Epithelial cell of prostate (primary cell): Measurements from ENCODE around the gene SRPK2.
A peak's percentile ranks its signal among the peaks of the same experiment; 100 is the strongest.
"Not testable (repeated sequence)": the region's sequence is repeated elsewhere in the genome, so short reads cannot be mapped to it uniquely, and the experiment has no call there.

Experiments used
- DNase-seq: peaks from one replicate; pipeline ENCODE4 v3.0.0-alpha.2; 2011; ENCODE audit warnings: low read depth, low spot score
- H3K27ac ChIP-seq: fragments of 450-650 bp; 2 replicates; pipeline ENCODE4 v1.5.1; 2017; ENCODE audit warnings: mild to moderate bottlenecking

Gene SRPK2

DNA sequence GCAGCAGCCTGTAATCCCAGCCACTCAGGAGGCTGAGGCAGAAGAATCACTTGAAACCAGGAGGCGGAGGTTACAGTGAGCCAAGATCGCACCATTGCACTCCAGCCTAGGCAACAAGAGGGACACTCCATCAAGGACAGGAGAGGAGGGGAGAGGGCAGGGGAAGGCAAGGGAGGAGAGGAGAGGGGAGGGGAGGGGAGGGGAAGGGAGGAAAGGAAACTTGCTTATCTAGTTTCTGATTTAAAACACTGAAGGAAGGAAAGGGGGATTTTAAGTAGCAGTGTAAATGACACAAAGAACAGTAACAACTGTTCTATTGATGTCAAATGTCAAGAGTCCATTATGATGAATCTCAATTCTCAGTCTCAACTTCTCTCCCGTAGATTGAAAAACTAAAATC is 43.7 kb downstream of the SRPK2 start:
- no peak for DNase-seq
- H3K27ac ChIP-seq: no peak overlapping the region

DNA sequence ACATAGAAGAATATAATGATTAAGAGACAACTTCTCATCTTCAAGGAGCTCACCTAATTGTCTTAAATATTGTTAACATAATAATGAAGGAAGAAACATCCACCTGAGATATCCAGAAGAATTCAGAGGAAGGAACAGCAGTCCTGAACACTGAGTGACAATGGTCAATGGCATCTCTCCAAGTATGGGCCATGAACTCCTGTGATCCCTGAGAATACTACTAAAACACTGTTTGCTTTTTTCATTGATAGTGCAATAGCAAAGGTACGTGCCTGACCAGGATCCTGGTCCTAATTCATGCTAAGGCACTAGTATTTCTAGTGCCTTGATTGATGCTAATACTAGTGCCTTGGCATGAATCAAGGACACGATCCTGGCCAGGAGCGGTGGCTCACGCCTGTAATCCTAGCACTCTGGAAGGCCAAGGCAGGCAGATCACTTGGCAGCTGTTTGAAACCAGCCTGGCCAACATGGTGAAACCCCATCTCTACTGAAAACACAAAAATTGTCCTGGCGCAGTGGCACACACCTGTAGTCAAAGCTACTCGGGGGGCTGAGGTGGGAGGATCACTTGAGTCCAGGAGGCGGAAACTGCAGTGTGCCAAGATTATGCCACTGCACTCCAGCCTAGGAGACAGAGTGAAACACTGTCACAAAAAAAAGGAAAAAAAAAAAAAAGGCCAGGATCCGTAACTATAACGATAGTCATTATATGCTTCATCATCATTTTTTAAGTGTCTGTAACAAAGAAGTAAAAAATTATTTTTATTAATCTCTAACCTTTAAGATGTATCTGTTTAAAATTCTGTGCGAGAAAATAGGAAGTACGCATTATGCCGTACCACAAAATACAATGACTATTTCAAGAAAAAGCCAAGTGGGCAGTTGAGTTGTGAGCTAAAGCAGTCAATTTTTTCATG is 49.1 kb downstream of the SRPK2 start:
- no peak overlapping the region for H3K27ac ChIP-seq
- no peak for DNase-seq

DNA sequence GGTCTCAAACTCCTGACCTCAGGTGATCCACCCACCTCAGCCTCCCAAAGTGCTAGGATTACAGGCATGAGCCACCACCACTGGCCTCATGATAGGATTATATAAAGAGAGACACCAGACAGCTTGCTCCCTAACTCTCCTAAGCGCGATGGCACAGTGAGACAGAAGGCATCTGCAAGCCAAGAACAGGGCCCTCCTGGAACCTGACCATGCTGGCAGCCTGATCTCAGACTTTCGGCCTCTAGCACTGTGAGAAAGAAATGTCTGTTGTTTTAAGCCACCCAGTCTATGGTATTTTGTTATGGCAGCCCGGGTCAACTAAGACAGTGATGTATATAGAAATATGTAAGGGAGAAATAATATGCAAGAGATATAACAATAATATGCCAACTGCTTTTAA is 51.2 kb downstream of the SRPK2 start:
- no peak for DNase-seq
- H3K27ac ChIP-seq: no peak overlapping the region

DNA sequence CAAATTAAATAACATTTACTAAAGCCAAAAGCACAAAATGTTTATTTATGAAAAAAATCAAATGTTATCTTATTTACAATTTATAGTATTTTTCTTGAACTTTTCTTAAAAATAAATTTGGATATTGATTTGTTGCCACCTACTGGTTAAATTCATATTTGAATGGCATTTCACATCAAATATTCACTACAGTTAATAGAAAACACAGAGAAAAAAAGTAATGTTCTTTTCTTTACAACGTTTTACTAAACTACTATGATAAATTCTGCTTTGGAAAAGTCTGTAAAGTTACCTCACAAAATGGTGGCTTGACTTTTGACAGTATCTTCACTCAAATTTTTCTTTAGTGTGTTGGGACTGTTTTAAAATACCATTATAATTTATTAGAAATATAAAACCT is 52.7 kb downstream of the SRPK2 start:
- no peak for DNase-seq
- no peak overlapping the region for H3K27ac ChIP-seq

DNA sequence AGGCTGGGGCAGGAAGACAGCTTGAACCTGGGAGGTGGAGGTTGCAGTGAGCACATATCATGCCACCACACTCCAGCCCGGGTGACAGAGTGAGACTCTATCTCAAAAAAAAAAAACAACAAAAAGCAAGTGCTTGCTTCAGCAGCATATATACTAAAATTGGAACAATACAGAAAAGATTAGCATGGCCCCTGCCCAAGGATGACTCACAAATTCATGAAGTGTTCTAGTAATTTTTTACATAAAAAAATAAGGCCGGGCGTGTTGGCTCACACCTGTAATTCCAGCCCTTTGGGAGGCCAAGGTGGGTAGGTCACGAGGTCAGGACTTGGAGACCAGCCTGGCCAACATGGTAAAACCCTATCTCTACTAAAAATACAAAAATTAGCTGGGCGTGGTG is 56.1 kb downstream of the SRPK2 start:
- DNase-seq, H3K27ac ChIP-seq: not testable (repeated sequence)

DNA sequence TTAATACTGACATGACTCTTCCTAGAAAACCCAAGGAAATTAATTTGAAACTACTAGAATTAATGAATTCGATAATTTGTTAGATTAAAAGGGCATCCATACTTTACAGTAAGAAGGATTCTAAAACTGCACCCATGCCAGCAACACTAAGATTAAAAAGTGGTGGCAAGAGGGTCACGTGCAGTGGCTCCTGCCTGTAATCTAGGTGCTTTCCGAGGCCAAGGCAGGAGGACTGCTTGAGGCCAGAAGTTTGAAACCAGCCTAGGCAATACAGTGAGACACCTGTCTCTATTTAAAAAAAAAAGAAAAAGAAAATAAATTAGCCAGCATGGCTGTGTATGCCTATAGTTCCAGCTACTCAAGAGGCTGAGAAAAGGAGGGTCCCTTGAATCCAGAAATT is 58.2 kb downstream of the SRPK2 start:
- H3K27ac ChIP-seq: no peak overlapping the region
- no peak for DNase-seq

DNA sequence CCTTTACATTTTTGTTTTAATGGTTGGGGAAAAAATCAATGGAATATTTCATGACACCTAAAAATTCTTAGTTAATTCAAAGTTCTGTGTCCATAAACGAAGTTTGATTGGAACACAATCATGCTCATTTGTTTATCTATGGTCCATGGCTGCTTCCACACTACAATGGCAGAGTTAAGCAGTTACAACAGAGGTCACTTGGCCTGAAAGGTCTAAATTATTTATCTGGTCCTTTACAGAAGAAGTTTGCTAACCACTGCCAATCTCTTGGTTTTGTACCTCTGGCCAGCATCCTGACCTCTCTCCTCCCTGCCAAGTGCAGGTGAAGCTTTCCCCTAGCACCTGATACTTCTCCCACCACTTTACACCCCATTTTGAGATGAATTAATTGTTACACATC is 61.5 kb downstream of the SRPK2 start:
- H3K27ac ChIP-seq: no peak overlapping the region
- no peak for DNase-seq

DNA sequence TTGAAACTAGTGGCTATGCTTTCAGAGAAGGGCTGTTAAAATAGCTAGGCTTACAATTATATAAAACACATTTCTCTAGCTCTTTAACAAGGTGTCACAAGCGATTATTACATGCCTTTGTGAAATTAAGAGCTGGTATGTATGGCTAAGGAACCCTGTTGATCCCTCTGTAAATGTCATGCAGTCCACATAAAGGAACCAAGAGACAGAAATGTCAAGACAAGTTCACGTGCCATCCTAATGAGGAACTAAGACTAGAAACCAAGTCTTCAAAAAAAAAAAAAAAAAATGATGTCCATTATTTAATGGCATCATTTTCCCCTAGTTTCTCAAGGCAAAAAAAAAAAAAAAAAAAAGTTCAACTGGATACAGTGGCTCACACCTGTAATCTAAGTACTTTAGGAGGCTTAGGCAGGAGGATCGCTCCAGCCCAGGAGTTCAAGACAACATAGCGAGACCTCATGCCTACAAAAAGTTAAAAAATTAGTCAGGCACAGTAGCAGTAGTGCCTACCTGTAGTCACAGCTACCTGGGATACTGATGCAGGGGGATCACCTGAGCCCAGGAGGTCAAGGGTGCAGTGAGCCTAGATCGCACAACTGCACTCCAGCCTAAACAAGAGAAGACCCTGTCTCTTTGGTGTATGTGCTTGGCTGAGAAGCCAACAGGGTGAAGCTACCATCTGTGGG is 63.4 kb downstream of the SRPK2 start:
- no peak overlapping the region for H3K27ac ChIP-seq
- DNase-seq: no peak

DNA sequence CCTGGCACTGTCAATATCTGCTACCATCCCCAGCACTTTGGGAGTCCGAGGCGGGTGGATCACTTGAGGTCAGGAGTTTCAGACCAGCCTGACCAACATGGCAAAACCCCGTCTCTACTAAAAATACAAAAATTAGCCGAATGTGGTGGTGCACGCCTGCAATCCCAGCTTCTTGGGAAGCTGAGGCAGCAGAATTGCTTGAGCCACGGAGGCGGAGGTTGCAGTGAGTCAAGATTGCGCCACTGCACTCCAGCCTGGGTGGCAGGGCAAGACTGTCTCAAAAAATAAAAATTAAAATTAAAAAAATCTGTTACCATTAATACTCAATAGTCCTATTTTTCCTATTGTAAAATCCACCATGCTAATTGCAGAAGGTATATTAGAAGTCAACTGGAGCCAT is 64.1 kb downstream of the SRPK2 start:
- not testable (repeated sequence) for H3K27ac ChIP-seq, DNase-seq

DNA sequence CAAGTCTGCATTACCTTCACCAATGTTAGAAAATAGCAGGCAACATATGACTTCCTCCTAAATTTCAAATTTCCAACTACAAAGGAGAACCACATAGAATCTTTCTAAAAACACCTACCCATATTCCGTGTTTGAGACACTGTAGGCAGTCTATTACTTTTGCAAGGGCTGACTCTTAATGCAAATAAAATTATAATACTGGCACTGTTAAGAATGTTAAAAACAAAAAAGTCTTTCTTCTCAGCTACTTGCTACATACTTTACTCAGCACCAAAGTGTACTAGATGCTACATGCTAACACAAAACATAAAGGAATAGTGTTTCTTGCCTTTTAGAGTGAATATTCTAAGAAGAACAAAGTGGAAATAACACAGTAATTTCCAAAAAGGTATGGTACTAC is 65.4 kb downstream of the SRPK2 start:
- no peak overlapping the region for H3K27ac ChIP-seq

DNA sequence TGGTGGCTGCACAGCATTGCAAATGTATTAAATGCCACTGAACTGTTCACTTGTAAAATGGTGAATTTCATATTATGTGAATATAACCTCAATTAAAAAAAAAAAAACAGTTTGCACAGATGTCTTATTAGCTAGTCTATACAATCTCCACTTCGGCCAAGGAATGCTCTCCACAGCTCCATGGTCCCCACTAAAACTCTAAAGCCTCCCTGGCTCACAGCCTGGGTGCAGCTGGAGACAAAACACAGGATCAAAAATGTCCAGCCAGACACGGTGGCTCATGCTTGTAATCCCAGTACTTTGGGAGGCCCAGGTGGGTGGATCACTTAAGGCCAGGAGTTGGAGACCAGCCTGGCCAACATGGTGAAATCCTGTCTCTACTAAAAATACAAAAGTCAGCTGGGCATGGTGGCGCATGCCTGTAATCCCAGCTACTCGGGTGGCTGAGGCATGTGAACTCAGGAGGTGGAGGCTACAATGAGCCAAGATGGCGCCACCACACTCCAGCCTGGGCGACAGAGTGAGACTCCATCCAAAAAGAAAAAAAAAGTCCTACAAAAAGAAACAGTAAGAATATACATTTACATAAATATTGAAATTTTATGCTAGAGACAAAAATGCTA is 66.0 kb downstream of the SRPK2 start:
- H3K27ac ChIP-seq: no peak overlapping the region
- DNase-seq: no peak

More for the DNA sequence above, 65.4 kb downstream of the SRPK2 start:
- no peak for DNase-seq

DNA sequence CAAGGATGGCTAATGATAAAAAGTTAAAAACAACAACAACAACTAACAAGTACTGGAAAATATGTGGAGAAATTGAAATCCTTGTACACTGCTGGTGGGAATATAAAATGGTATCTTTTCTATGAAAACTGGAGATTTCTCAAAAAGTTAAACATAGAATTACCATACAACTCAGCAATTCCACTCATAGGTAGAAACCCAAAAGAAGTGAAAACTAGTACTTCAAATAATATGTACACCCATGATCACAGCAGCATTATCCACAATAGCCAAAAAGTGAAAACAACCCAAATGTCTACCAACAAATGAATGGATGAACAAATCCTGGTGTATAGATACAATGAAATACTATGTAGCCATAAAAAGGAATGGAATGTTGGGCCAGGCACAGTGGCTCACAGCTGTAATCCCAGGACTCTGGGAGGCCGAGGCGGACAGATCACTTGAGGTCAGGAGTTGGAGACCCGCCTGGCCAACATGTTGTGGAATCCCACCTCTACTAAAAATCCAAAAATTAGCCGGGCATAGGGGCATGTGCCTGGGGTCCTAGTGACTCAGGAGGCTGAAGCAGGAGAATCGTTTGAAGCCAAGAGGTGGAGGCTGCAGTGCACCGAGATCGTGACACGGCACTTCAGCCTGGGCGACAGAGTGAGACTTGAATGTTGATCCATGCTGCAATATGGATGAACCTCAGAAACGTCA is 66.8 kb downstream of the SRPK2 start:
- no peak for DNase-seq
- no peak overlapping the region for H3K27ac ChIP-seq

DNA sequence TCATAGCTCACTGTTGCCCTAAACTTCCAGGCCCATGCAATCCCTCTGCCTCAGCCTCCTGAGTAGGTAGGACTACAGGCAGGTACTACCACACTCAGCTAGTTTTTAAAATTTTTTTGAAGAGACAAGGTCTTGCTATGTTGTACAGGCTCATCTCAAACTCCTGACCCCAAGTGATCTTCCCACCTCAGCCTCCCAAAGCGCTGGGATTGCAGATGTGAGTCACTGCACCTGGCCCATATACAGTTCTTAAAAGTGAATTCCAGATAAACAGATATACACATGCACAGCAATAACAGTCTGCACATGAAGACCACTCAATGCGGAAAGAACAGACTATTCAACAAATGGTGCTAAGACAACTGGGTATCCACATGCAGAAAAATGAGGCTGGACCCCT is 67.8 kb downstream of the SRPK2 start:
- no peak for DNase-seq
- H3K27ac ChIP-seq: no peak overlapping the region

DNA sequence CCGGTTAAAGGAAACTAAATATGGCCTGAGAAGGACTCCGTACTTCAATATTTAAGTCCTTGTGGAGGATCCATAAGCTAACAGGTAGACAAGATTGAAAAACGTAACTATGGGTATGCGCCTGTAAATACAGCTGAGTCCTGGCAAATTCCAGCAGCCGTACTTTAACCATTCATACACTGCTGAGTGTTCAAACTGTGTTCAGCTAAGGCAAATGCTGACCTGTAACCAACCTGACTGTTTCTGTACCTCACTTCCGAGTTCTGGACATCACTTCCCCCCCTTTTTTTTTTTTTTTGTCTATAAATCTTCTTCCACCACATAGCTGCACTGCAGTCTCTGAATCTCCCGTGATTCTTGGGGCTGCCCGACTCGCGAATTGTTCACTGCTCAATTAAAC is 69.1 kb downstream of the SRPK2 start:
- peak overlapping the region; percentile 15 for H3K27ac ChIP-seq
- no peak for DNase-seq

DNA sequence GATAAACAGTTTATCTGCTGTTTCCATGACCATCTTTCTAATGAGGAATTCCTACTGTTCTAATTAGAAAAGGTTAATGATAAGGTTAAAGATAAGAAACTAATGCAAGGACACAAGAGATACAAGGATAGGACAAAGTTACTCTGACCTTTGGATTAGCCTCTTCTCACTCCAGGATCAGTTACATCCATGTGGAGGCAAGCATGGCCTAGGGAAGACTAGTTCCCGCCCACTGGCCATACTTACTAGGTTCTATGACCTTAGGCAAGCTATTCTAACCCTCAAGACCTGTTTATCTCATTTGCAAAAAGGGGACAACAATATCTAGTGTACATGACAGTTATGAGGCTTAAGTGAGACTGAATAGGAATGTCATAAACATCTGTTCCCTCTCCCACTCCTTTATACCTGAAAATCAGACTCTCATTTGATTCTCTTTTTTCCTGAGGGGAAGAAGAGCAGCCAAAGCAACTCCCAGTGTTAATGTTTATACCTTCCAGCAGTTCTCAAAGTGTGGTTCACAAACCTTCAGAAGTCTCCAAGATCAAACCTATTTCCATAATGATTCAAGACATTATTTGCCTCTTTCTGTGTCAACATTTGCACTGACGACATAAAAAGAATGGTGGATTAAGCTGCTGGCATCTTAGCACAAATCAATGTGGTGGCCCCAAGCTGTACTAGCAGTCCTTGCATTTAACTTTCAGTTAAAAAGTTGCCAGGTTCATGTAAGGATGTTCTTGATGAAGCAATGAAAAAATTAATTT is 72.0 kb downstream of the SRPK2 start:
- H3K27ac ChIP-seq: no peak overlapping the region
- no peak for DNase-seq

DNA sequence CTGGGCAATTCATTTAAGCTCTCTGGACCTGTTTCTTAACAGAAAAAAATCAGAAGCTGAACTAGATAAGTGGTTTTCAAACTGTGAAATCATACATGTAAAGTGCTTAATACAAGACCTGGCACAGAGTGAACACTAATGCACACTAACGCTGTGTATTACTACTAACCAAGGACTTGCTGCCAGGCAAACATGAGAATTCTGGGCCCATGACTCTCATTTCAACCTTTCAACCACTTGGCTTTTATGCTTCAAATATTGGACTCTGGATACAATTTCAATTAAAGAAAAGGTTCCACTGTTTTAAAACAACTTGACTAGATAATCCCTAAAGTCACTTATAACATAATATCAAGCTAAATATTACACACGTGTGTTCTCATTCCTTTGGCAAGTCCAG is 73.4 kb downstream of the SRPK2 start:
- H3K27ac ChIP-seq: no peak overlapping the region
- no peak for DNase-seq

DNA sequence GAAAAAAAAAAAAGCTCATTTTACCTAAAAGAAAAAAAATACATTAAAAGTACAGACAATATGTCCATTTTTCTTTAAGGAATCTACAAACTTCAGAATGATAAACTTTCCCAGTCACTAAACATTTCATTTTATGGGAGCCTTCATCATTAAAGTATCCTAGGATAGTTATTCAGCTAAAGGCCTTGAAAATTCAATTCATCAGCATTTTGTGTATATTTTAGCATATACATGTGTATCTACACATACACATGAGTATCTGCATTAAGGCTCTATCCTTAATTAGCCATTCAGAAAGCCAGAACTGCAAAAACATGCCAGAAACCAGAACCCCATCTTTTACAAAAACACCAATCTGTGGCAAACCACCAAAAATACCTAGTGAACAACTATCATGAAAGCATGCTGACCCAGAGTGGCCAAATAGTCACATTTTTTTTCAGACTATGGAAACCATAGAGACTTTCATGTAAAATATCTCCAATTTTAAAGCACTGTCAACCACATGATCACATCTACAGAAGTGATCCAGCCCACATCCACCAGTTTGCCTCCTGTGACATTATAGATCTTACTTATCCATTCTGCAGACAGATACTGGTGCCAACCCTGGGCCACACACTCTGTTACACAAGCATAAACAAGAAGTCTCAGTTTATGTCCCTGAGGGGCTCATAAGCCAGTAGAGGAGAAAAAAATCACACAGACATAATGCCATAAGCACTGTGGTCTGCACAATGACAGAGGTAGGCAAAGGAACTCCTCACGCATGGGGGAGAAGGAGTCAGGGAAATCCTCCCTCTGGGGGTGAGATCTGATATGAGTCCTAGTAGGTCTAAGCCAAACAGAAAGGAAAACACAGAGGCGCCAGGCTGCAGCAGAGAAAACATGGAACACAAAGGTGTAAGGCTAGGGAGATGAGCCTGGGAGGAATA is 79.2 kb downstream of the SRPK2 start:
- no peak for DNase-seq
- H3K27ac ChIP-seq: no peak overlapping the region

DNA sequence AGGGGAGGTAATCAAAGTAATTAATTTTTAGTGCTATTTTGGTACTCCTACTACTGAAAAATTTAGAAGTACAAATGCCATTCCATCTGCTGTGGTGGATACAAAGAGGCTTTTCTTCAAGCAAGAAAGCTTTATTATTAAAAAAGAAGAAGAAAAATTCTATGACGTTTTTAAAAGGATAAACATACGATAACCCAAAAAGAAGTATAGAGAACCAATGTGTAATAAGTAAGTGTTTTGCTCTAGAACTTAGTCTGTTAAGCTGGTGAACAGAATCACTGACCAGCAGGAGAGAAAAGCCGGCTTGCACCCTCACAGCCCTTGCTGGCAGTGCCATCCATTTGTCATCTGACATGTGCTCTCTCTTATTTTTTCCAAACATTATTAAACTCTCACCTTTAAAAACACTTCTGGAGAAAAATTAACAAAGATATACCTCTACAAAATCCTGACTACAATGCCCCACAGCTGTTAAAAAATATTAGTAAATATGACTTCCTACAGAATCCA is 81.5 kb downstream of the SRPK2 start:
- H3K27ac ChIP-seq: no peak overlapping the region
- no peak for DNase-seq

DNA sequence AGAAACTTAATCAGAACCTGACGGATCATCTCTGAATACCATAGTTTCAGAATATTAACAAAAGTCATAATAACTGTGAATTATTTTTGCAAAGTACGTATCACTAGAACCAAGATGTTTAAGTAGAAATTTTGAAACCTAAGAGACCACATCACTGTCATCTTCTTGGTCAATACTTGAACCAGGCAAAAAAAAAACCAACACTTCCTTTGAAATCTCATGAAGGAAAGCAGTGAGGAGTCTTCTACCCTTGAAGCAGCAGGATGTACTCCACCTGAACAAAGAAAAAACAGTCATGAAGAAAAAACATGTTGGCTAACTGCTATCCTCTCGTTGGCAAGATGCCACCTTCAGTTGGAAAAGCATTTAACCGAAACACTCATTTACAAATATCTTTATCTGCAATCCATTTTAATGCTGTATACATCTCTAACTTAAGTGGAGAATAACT is 82.4 kb downstream of the SRPK2 start:
- no peak for DNase-seq
- no peak overlapping the region for H3K27ac ChIP-seq
